Measurements from ENCODE around the gene CREB3L1.

DNA sequence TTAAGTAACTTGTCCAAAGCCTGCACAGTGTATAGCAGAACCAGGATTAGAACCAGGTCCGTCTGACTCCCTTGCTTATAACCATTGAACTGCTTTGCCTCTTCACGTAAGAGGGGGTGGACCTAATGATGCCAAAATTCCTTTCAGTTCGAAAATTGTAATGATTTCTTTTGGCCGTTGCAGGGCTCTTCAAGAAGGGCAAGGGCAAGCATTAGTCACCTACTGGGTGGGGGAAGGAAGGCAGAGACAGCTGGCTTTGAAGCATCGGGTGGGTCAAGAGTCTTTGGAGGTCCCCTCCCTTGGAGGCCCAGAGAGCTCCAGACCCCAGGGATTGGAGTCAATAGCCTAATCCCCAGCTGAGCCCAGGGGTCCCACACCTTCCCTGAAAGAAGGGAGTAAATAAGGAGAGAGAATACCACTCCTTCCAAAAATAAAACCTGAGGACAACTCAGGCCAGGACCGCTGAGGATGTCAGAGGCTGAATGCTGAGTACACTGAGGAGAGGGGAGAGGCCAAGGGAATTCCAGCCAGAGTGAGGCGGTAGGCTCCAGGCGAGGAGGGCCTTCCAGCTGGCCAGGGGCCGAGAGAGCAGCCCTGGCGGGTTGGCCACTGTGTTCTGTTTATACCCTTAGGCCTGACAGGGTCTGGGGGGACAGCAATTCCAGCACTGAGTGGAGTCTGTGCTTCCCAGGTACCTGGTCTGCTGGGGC lies 14.1 kb downstream of the CREB3L1 start:
- TF ChIP-seq, protein P1, sequence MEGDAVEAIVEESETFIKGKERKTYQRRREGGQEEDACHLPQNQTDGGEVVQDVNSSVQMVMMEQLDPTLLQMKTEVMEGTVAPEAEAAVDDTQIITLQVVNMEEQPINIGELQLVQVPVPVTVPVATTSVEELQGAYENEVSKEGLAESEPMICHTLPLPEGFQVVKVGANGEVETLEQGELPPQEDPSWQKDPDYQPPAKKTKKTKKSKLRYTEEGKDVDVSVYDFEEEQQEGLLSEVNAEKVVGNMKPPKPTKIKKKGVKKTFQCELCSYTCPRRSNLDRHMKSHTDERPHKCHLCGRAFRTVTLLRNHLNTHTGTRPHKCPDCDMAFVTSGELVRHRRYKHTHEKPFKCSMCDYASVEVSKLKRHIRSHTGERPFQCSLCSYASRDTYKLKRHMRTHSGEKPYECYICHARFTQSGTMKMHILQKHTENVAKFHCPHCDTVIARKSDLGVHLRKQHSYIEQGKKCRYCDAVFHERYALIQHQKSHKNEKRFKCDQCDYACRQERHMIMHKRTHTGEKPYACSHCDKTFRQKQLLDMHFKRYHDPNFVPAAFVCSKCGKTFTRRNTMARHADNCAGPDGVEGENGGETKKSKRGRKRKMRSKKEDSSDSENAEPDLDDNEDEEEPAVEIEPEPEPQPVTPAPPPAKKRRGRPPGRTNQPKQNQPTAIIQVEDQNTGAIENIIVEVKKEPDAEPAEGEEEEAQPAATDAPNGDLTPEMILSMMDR (conservative IDR thresholded peaks at IDR 0.05; ENCODE audit: low read depth in 2 of 2) = peak in 1 of 2 experiments; percentile 38; a peak in 2 of 4 replicates
- TF ChIP-seq, protein P2, sequence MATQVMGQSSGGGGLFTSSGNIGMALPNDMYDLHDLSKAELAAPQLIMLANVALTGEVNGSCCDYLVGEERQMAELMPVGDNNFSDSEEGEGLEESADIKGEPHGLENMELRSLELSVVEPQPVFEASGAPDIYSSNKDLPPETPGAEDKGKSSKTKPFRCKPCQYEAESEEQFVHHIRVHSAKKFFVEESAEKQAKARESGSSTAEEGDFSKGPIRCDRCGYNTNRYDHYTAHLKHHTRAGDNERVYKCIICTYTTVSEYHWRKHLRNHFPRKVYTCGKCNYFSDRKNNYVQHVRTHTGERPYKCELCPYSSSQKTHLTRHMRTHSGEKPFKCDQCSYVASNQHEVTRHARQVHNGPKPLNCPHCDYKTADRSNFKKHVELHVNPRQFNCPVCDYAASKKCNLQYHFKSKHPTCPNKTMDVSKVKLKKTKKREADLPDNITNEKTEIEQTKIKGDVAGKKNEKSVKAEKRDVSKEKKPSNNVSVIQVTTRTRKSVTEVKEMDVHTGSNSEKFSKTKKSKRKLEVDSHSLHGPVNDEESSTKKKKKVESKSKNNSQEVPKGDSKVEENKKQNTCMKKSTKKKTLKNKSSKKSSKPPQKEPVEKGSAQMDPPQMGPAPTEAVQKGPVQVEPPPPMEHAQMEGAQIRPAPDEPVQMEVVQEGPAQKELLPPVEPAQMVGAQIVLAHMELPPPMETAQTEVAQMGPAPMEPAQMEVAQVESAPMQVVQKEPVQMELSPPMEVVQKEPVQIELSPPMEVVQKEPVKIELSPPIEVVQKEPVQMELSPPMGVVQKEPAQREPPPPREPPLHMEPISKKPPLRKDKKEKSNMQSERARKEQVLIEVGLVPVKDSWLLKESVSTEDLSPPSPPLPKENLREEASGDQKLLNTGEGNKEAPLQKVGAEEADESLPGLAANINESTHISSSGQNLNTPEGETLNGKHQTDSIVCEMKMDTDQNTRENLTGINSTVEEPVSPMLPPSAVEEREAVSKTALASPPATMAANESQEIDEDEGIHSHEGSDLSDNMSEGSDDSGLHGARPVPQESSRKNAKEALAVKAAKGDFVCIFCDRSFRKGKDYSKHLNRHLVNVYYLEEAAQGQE (IDR thresholded peaks at IDR 0.05; ENCODE audit: unreplicated experiment) = no peak
- TF ChIP-seq EZH2phosphoT487 (IDR thresholded peaks at IDR 0.05; ENCODE audit: unreplicated experiment) (no peak), POLR2AphosphoS5 (IDR thresholded peaks at IDR 0.05; ENCODE audit: low read depth) (no peak), EZH2 (IDR thresholded peaks at IDR 0.05; ENCODE audit: low read depth, unreplicated experiment) (no peak), CREB1 (CRISPR knock-in tag; IDR thresholded peaks at IDR 0.05; ENCODE audit: low read depth) (no peak), STAT1 (IDR thresholded peaks at IDR 0.05; ENCODE audit: unreplicated experiment) (no peak), ZNF331 (CRISPR knock-in tag; IDR thresholded peaks at IDR 0.05; ENCODE audit: low read depth) (no peak), NANOG (IDR thresholded peaks at IDR 0.05; ENCODE audit: borderline replicate concordance) (no peak), JUNB (IDR thresholded peaks at IDR 0.05; ENCODE audit: unreplicated experiment) (no peak), ZNF114 (CRISPR knock-in tag; IDR thresholded peaks at IDR 0.05) (no peak)
- TF ChIP-seq, protein P3, sequence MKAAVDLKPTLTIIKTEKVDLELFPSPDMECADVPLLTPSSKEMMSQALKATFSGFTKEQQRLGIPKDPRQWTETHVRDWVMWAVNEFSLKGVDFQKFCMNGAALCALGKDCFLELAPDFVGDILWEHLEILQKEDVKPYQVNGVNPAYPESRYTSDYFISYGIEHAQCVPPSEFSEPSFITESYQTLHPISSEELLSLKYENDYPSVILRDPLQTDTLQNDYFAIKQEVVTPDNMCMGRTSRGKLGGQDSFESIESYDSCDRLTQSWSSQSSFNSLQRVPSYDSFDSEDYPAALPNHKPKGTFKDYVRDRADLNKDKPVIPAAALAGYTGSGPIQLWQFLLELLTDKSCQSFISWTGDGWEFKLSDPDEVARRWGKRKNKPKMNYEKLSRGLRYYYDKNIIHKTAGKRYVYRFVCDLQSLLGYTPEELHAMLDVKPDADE (IDR thresholded peaks at IDR 0.05) = no peak
- TF ChIP-seq, protein P4, sequence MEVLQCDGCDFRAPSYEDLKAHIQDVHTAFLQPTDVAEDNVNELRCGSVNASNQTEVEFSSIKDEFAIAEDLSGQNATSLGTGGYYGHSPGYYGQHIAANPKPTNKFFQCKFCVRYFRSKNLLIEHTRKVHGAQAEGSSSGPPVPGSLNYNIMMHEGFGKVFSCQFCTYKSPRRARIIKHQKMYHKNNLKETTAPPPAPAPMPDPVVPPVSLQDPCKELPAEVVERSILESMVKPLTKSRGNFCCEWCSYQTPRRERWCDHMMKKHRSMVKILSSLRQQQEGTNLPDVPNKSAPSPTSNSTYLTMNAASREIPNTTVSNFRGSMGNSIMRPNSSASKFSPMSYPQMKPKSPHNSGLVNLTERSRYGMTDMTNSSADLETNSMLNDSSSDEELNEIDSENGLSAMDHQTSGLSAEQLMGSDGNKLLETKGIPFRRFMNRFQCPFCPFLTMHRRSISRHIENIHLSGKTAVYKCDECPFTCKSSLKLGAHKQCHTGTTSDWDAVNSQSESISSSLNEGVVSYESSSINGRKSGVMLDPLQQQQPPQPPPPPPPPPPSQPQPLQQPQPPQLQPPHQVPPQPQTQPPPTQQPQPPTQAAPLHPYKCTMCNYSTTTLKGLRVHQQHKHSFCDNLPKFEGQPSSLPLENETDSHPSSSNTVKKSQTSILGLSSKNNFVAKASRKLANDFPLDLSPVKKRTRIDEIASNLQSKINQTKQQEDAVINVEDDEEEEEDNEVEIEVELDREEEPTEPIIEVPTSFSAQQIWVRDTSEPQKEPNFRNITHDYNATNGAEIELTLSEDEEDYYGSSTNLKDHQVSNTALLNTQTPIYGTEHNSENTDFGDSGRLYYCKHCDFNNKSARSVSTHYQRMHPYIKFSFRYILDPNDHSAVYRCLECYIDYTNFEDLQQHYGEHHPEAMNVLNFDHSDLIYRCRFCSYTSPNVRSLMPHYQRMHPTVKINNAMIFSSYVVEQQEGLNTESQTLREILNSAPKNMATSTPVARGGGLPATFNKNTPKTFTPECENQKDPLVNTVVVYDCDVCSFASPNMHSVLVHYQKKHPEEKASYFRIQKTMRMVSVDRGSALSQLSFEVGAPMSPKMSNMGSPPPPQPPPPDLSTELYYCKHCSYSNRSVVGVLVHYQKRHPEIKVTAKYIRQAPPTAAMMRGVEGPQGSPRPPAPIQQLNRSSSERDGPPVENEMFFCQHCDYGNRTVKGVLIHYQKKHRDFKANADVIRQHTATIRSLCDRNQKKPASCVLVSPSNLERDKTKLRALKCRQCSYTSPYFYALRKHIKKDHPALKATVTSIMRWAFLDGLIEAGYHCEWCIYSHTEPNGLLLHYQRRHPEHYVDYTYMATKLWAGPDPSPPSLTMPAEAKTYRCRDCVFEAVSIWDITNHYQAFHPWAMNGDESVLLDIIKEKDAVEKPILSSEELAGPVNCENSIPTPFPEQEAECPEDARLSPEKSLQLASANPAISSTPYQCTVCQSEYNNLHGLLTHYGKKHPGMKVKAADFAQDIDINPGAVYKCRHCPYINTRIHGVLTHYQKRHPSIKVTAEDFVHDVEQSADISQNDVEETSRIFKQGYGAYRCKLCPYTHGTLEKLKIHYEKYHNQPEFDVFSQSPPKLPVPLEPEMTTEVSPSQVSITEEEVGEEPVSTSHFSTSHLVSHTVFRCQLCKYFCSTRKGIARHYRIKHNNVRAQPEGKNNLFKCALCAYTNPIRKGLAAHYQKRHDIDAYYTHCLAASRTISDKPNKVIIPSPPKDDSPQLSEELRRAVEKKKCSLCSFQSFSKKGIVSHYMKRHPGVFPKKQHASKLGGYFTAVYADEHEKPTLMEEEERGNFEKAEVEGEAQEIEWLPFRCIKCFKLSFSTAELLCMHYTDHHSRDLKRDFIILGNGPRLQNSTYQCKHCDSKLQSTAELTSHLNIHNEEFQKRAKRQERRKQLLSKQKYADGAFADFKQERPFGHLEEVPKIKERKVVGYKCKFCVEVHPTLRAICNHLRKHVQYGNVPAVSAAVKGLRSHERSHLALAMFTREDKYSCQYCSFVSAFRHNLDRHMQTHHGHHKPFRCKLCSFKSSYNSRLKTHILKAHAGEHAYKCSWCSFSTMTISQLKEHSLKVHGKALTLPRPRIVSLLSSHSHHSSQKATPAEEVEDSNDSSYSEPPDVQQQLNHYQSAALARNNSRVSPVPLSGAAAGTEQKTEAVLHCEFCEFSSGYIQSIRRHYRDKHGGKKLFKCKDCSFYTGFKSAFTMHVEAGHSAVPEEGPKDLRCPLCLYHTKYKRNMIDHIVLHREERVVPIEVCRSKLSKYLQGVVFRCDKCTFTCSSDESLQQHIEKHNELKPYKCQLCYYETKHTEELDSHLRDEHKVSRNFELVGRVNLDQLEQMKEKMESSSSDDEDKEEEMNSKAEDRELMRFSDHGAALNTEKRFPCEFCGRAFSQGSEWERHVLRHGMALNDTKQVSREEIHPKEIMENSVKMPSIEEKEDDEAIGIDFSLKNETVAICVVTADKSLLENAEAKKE (CRISPR knock-in tag; IDR thresholded peaks at IDR 0.05) = no peak

Measured in GM23338 (cell line).